Naive thymus-derived CD8-positive, alpha-beta T cell (primary cell): ENCODE data around the gene RPS25. TPM values are rescaled to one million over a fixed set of nuclear protein-coding genes. Genes with fewer than 3 reads are reported as not detected.
"Not testable (repeated sequence)": the region's sequence is repeated elsewhere in the genome, so short reads cannot be mapped to it uniquely, and the experiment has no call there.

ENCODE experiments used
- ATAC-seq, 2 donors: fragments of 150-1000 bp; cut with Tn5 transposase in 1 of 2; sonication (Bioruptor Pico), chemical (Tn5 transposase) in 1 of 2; 1 replicate in 1 of 2; 2 replicates in 1 of 2; pipeline ENCODE4 v1.10.0; 2021; ENCODE audit warnings: mild to moderate bottlenecking in 2 of 2, moderate library complexity in 2 of 2
- POLR2A ChIA-PET: fragments of 350-600 bp; sonication (Branson Sonifier 250); formaldehyde crosslinking; loops from one replicate; lab custom pipeline; 2021; ENCODE audit warnings: antibody characterized with exemption; lab: Charles Lee
- DNase-seq, 10 donors: peaks; one replicate each; pipeline versions ENCODE4 v3.0.0 to v3.0.0-alpha.2; 2020 to 2022
- H3K27ac Mint-ChIP-seq, 10 donors: one replicate each; pipeline ENCODE4 v1.8.0; 2020 to 2022; ENCODE audit warnings: mild to moderate bottlenecking in 10 of 10, mixed read lengths in 10 of 10, moderate library complexity in 4 of 10, inconsistent platforms in 1 of 10
- H3K27me3 Mint-ChIP-seq, 5 donors: one replicate each; pipeline ENCODE4 v1.8.0; 2021 to 2022; ENCODE audit warnings: mixed read lengths in 5 of 5
- H3K36me3 Mint-ChIP-seq, 3 donors: one replicate each; pipeline ENCODE4 v1.8.0; 2020 to 2022; ENCODE audit warnings: mixed read lengths in 3 of 3, mild to moderate bottlenecking in 2 of 3, inconsistent platforms in 1 of 3
- H3K4me1 Mint-ChIP-seq, 4 donors: one replicate each; pipeline ENCODE4 v1.8.0; 2021 to 2022; ENCODE audit warnings: mixed read lengths in 4 of 4
- H3K4me3 Mint-ChIP-seq, 10 donors: one replicate each; pipeline ENCODE4 v1.8.0; 2020 to 2022; ENCODE audit warnings: mild to moderate bottlenecking in 10 of 10, mixed read lengths in 10 of 10, moderate library complexity in 6 of 10, inconsistent platforms in 1 of 10
- H3K9me3 Mint-ChIP-seq, 9 donors: one replicate each; pipeline ENCODE4 v1.8.0; 2020 to 2022; ENCODE audit warnings: mixed read lengths in 9 of 9, mild to moderate bottlenecking in 3 of 9, inconsistent platforms in 1 of 9, moderate library complexity in 1 of 9
- polyA plus RNA-seq, 3 donors: library from polyadenylated mRNA; unstranded; fragments of 300-500 nt; fragmentation: Illumina TruSeq; gene quantifications; one replicate each; pipeline ENCODE4 v1.2.3, GENCODE V29; 2021
- total RNA-seq, 8 experiments: library from RNA in 2 of 8; stranded (reverse) in 2 of 8; gene quantifications; one replicate each; pipeline ENCODE4 v1.2.3 and lab custom pipeline; 2021 to 2026

RPS25 gene
- total and polyA plus RNA-seq, 5 experiments from 2014 or later = 2,469 to 6,742 (median 5,252) TPM

- DNase-seq = no peak
- no peaks in the 10 kb centered on the region for H3K9me3 Mint-ChIP-seq
- H3K4me3 Mint-ChIP-seq = no peak overlapping the region
- ATAC-seq = no peak
- H3K36me3 Mint-ChIP-seq = peaks cover 0 to 54% (median 0%) of the 10 kb centered on the region in 3 donors
- H3K27ac Mint-ChIP-seq = peak overlapping the region in 8 of 10 donors; percentile 43 to 87 (median 61)
- POLR2A ChIA-PET = interaction anchor here (0.5 to 2.0 kb wide), 3 partner anchors 28 to 288 kb away, joined by 3 to 5 read pairs (median 5); partner anchors contain the start of gene CENATAC
- peaks cover 29 to 60% (median 42%) of the 10 kb centered on the region in 4 donors for H3K4me1 Mint-ChIP-seq
- no peaks in the 10 kb centered on the region for H3K27me3 Mint-ChIP-seq
These were observed 7.4 kb upstream of the RPS25 start for GRCh38 chr11:119025541-119025940.

GRCh38 chr11:119025099-119025473 is 6.9 kb upstream of the RPS25 start:
- no peak for DNase-seq
- Mint-ChIP-seq H3K9me3 (no peaks in the 10 kb centered on the region), H3K27ac (peak overlapping the region in 7 of 10 donors; percentile 44 to 87 (median 64)), H3K36me3 (peaks cover 0 to 58% (median under 1%) of the 10 kb centered on the region in 3 donors), H3K27me3 (no peaks in the 10 kb centered on the region), H3K4me3 (no peak overlapping the region), H3K4me1 (peaks cover 30 to 64% (median 46%) of the 10 kb centered on the region in 4 donors)
- ATAC-seq = no peak
- POLR2A ChIA-PET = interaction anchor here (0.5 to 2.0 kb wide), 4 partner anchors 9 to 281 kb away, joined by 3 to 5 read pairs (median 4); partner anchors contain the start of gene CENATAC

- peaks cover 0 to 61% (median 2%) of the 10 kb centered on the region in 3 donors for H3K36me3 Mint-ChIP-seq
- DNase-seq = no peak
- H3K4me3 Mint-ChIP-seq = no peak overlapping the region
- no peak for ATAC-seq
- POLR2A ChIA-PET = interaction anchor here (0.8 to 2.0 kb wide), 4 partner anchors 8 to 70 kb away, joined by 3 to 5 read pairs (median 4); partner anchors contain the start of genes CENATAC and VPS11
- H3K27ac Mint-ChIP-seq = peak overlapping the region in 7 of 10 donors; percentile 18 to 78 (median 49)
- H3K9me3 Mint-ChIP-seq = no peaks in the 10 kb centered on the region
- H3K4me1 Mint-ChIP-seq = peaks cover 27 to 65% (median 46%) of the 10 kb centered on the region in 4 donors
- H3K27me3 Mint-ChIP-seq = no peaks in the 10 kb centered on the region
These were observed 6.4 kb upstream of the RPS25 start for GRCh38 chr11:119024430-119025098.

GRCh38 chr11:119023741-119024140 is 5.6 kb upstream of the RPS25 start:
- Mint-ChIP-seq H3K27me3 (no peaks in the 10 kb centered on the region), H3K9me3 (no peaks in the 10 kb centered on the region), H3K4me1 (peaks cover 20 to 59% (median 41%) of the 10 kb centered on the region in 4 donors), H3K4me3 (peak overlapping the region in 1 of 10 donors; percentile 38), H3K27ac (peak overlapping the region in 8 of 10 donors; percentile 10 to 75 (median 45)), H3K36me3 (peaks cover 0 to 61% (median 2%) of the 10 kb centered on the region in 3 donors)
- ATAC-seq (no peak), DNase-seq (no peak)
- POLR2A ChIA-PET = interaction anchor here (1.2 kb wide), 1 partner anchor 44 kb away, joined by 3 read pairs; the partner anchor contains the start of gene VPS11

GRCh38 chr11:119021631-119022030 is 3.5 kb upstream of the RPS25 start:
- Mint-ChIP-seq H3K36me3 (peaks cover 0 to 70% (median 5%) of the 10 kb centered on the region in 3 donors), H3K4me1 (peaks cover 25 to 66% (median 56%) of the 10 kb centered on the region in 4 donors), H3K27ac (peak overlapping the region in 5 of 10 donors; percentile 8 to 81 (median 33)), H3K27me3 (no peaks in the 10 kb centered on the region), H3K9me3 (no peaks in the 10 kb centered on the region), H3K4me3 (peak overlapping the region in 9 of 10 donors; percentile 18 to 64 (median 41))
- DNase-seq (no peak), ATAC-seq (no peak)
- POLR2A ChIA-PET = interaction anchor here (1.0 to 1.1 kb wide), 2 partner anchors 24 to 63 kb away, joined by 4 to 8 read pairs; partner anchors contain the start of gene HMBS

- peak overlapping the region; percentile 97 to 100 (median 98) for H3K4me3 Mint-ChIP-seq
- DNase-seq (no peak), ATAC-seq (no peak)
- POLR2A ChIA-PET = interaction anchor here (1.2 to 5.0 kb wide), 5 partner anchors 9 to 98 kb away, joined by 3 to 82 read pairs (median 28); partner anchors contain the start of genes CENATAC, HYOU1, SLC37A4 and VPS11
- peaks cover 0 to 77% (median 11%) of the 10 kb centered on the region in 3 donors for H3K36me3 Mint-ChIP-seq
- H3K4me1 Mint-ChIP-seq = peaks cover 22 to 77% (median 68%) of the 10 kb centered on the region in 4 donors
- H3K27ac Mint-ChIP-seq = peak overlapping the region; percentile 98 to 100 (median 100)
- H3K27me3 Mint-ChIP-seq = no peaks in the 10 kb centered on the region
- H3K9me3 Mint-ChIP-seq = no peaks in the 10 kb centered on the region
These were observed 1.9 kb upstream of the RPS25 start for GRCh38 chr11:119019996-119020395.

GRCh38 chr11:119017377-119017776 is 766 bp downstream of the RPS25 start:
- Mint-ChIP-seq H3K4me1 (peaks cover 19 to 66% (median 56%) of the 10 kb centered on the region in 4 donors), H3K27ac (peak overlapping the region; percentile 98 to 100 (median 100)), H3K4me3 (peak overlapping the region; percentile 97 to 100 (median 98)), H3K36me3 (peaks cover 0 to 77% (median 21%) of the 10 kb centered on the region in 3 donors)
- ATAC-seq, H3K27me3 Mint-ChIP-seq, H3K9me3 Mint-ChIP-seq: not testable (repeated sequence)
- POLR2A ChIA-PET = interaction anchor here (0.6 to 5.0 kb wide), 13 partner anchors 7 to 1702 kb away, joined by 3 to 82 read pairs (median 4); partner anchors contain the start of genes CENATAC, DDX6, SLC37A4 and VPS11
- DNase-seq = peak in 2 of 10 donors; percentile 20 to 25

- Mint-ChIP-seq H3K27me3 (no peaks in the 10 kb centered on the region), H3K9me3 (no peaks in the 10 kb centered on the region), H3K36me3 (peaks cover 0 to 75% (median 22%) of the 10 kb centered on the region in 3 donors), H3K4me3 (peak overlapping the region in 9 of 10 donors; percentile 19 to 99 (median 70)), H3K27ac (peak overlapping the region; percentile 14 to 100 (median 75)), H3K4me1 (peaks cover 21 to 62% (median 53%) of the 10 kb centered on the region in 4 donors)
- no peak for ATAC-seq
- no peak for DNase-seq
- POLR2A ChIA-PET = interaction anchor here (0.6 to 5.0 kb wide), 11 partner anchors 8 to 225 kb away, joined by 3 to 82 read pairs (median 4); partner anchors contain the start of genes CENATAC, DDX6 and SLC37A4
These were observed 1.7 kb downstream of the RPS25 start for GRCh38 chr11:119016216-119017009.

- H3K4me3 Mint-ChIP-seq = peak overlapping the region in 7 of 10 donors; percentile 16 to 97 (median 26)
- DNase-seq = peak in 1 of 10 donors; percentile 12
- peaks cover 0 to 71% (median 23%) of the 10 kb centered on the region in 3 donors for H3K36me3 Mint-ChIP-seq
- POLR2A ChIA-PET = interaction anchor here (0.6 to 1.8 kb wide), 6 partner anchors 13 to 451 kb away, joined by 3 to 10 read pairs (median 4); partner anchors contain the start of gene CENATAC
- ATAC-seq = no peak
- peak overlapping the region in 9 of 10 donors; percentile 13 to 98 (median 53) for H3K27ac Mint-ChIP-seq
- H3K27me3 Mint-ChIP-seq = no peaks in the 10 kb centered on the region
- peaks cover 20 to 53% (median 44%) of the 10 kb centered on the region in 4 donors for H3K4me1 Mint-ChIP-seq
- H3K9me3 Mint-ChIP-seq = no peaks in the 10 kb centered on the region
These were observed 3.0 kb downstream of the RPS25 start for GRCh38 chr11:119015054-119015611.

- Mint-ChIP-seq H3K27me3 (no peaks in the 10 kb centered on the region), H3K4me1 (peaks cover 18 to 46% (median 37%) of the 10 kb centered on the region in 4 donors), H3K4me3 (no peak overlapping the region), H3K36me3 (peaks cover 0 to 76% (median 23%) of the 10 kb centered on the region in 3 donors), H3K9me3 (no peaks in the 10 kb centered on the region), H3K27ac (peak overlapping the region in 5 of 10 donors; percentile 5 to 61 (median 39))
- POLR2A ChIA-PET = interaction anchor here (0.6 to 1.8 kb wide), 4 partner anchors 12 to 451 kb away, joined by 3 to 10 read pairs (median 6); partner anchors contain the start of gene CENATAC
- DNase-seq (no peak), ATAC-seq (no peak)
These were observed 3.8 kb downstream of the RPS25 start for GRCh38 chr11:119014209-119014924.
